ENCODE measurements around the gene NTPCR. TPM values are rescaled to one million over a fixed set of nuclear protein-coding genes. Genes with fewer than 3 reads are reported as not detected.

Gene NTPCR
- total RNA-seq, 2 experiments from 2014 or later, result 30.4 to 35.0 TPM

DNA sequence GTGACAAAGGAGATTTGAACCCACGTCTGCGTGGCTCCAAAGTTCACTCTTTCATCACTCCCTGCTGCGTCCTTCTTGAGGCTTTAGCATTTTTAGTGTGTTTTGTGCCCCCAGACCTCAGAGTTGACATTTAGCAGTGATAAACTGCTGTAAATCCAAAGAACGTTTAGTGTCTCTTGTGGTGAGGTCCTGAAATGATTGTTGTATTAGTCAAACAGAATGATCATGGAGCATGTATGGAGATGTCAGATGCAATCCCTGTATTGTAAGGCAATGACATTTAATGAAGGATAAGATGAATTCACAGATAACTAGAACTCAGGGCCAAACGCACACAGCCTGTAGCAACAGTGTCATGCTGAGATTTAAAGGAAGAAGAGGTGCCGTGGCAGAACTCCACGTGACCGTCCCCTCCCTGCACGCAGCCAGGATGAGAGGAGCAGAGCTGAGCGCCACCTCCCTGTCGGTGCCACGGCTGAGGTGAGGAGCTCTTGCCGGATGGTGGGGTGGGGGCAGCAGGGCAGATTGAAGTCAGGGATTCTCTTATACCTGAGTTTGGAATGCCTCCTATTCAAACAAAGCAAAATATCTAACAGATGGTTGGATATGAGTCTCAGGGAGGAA lies 30.1 kb downstream of the NTPCR start:
- ChIA-PET CTCF (no interaction called here), POLR2A (no interaction called here)
- Mint-ChIP-seq H3K4me3 (no peak overlapping the region), H3K27me3 (no peaks in the 10 kb centered on the region), H3K36me3 (ENCODE audit: low read depth) (peaks cover 24% of the 10 kb centered on the region), H3K9me3 (no peaks in the 10 kb centered on the region), H3K4me1 (ENCODE audit: low read depth) (peaks cover 13% of the 10 kb centered on the region), H3K27ac (peak overlapping the region; percentile 1)
- TF ChIP-seq, protein P1, sequence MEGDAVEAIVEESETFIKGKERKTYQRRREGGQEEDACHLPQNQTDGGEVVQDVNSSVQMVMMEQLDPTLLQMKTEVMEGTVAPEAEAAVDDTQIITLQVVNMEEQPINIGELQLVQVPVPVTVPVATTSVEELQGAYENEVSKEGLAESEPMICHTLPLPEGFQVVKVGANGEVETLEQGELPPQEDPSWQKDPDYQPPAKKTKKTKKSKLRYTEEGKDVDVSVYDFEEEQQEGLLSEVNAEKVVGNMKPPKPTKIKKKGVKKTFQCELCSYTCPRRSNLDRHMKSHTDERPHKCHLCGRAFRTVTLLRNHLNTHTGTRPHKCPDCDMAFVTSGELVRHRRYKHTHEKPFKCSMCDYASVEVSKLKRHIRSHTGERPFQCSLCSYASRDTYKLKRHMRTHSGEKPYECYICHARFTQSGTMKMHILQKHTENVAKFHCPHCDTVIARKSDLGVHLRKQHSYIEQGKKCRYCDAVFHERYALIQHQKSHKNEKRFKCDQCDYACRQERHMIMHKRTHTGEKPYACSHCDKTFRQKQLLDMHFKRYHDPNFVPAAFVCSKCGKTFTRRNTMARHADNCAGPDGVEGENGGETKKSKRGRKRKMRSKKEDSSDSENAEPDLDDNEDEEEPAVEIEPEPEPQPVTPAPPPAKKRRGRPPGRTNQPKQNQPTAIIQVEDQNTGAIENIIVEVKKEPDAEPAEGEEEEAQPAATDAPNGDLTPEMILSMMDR (IDR thresholded peaks at IDR 0.05), result no peak
- intact Hi-C loops (cut with micrococcal nuclease), result no loop called here
- DNase-seq, result no peak
- no peak for ATAC-seq

DNA sequence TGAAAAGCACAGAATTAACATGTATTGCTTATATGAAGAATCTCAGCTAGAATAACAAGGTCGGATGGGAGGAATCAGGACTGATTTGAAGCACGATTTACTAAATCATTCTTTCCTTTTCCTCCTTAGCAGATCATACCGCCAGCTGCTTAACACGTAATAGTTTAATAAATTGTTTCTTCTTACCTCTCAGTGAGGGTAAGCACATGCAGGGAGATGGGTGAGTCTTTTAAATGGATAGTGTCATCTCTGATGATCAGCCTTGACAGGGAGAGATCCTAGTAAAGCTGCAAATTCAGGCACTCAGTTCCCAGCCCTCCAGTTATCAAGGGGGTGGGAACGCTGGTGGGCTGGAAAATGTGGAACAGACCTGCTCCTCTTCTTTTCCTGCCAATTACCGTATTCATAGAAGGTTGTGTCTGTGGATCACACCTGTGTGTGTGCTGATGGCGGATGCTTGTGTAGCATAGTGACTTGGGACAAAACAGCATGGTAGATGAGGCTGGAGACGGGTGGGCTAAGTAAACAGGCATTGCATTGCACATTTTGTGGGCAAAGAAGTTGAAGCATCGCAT lies 30.7 kb downstream of the NTPCR start:
- peaks cover 24% of the 10 kb centered on the region for H3K36me3 Mint-ChIP-seq (ENCODE audit: low read depth)
- no peak overlapping the region for H3K27ac Mint-ChIP-seq
- no peaks in the 10 kb centered on the region for H3K27me3 Mint-ChIP-seq
- no peak for ATAC-seq
- no peak for DNase-seq
- CTCF ChIA-PET, result no interaction called here
- H3K9me3 Mint-ChIP-seq, result no peaks in the 10 kb centered on the region
- H3K4me1 Mint-ChIP-seq (ENCODE audit: low read depth), result peaks cover 13% of the 10 kb centered on the region
- intact Hi-C loops (cut with micrococcal nuclease), result no loop called here
- H3K4me3 Mint-ChIP-seq, result no peak overlapping the region
- TF ChIP-seq, protein P1 (IDR thresholded peaks at IDR 0.05), result no peak
- POLR2A ChIA-PET, result no interaction called here

DNA sequence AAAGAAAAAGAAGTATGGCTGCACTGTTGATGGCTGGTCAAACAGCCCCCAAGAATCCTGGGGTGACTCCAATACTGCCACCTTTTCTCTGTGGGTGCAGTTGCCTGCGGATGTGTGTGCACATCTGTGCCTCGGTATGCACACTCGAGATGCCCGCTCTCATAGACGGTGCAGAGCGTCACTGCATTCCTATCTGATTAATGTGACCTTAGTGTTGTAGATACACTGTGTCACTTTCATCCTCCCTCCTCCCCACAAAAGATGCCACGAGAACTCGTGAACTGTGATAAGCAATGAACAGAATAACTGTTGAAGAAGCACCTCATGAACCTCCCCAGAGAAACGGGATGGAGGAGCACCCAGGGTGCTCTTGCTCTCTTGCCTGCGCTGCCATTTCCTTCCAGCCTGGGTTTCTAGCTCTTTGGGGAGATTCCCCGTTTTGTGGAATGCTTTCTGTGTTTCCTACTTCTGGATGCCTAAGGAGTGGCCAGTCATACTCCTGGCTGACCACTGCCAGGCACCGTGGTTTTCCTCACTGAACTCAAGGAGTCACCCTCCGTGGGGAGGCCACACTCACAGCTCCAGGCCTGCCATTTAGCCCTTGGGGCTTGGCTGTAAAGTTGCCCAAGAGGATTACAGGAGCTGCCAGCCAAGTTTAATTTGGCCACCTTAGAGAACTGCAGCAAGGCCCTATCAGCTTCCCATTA lies 32.0 kb downstream of the NTPCR start:
- H3K4me3 Mint-ChIP-seq, result no peak overlapping the region
- peaks cover 19% of the 10 kb centered on the region for H3K36me3 Mint-ChIP-seq (ENCODE audit: low read depth)
- ChIA-PET POLR2A (interaction anchor here (1.2 kb wide), 1 partner anchor 18 kb away, joined by 3 read pairs; no protein-coding TSS in a partner anchor), CTCF (no interaction called here)
- no peak overlapping the region for H3K27ac Mint-ChIP-seq
- no peaks in the 10 kb centered on the region for H3K27me3 Mint-ChIP-seq
- ATAC-seq (no peak), DNase-seq (no peak)
- no peaks in the 10 kb centered on the region for H3K9me3 Mint-ChIP-seq
- TF ChIP-seq, protein P1 (IDR thresholded peaks at IDR 0.05), result no peak
- intact Hi-C loops (cut with micrococcal nuclease), result no loop called here
- H3K4me1 Mint-ChIP-seq (ENCODE audit: low read depth), result peaks cover 13% of the 10 kb centered on the region

DNA sequence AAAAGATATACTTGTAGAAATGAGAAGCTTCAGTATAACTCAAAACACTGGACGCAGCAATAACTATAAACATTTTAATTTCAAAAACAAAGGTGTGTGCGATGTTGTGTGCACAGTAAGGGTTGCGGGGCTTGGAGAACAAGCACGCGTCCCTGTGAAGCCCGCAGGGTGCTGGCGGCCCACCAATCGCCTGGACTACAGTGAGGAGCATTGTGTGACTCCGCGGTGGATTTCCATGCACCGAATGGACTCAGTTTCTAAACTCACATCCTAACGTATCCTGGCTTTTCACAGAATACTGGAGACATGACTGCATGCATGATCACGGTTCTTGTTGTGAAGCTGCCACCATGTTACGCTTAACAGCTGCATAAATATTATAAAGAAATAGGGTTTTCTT lies 33.0 kb downstream of the NTPCR start:
- ChIA-PET POLR2A (no interaction called here), CTCF (no interaction called here)
- TF ChIP-seq, protein P1 (IDR thresholded peaks at IDR 0.05), result no peak
- H3K27me3 Mint-ChIP-seq, result no peaks in the 10 kb centered on the region
- no peak for DNase-seq
- intact Hi-C loops (cut with micrococcal nuclease), result no loop called here
- H3K4me3 Mint-ChIP-seq, result no peak overlapping the region
- peaks cover 4% of the 10 kb centered on the region for H3K4me1 Mint-ChIP-seq (ENCODE audit: low read depth)
- ATAC-seq, result no peak
- H3K36me3 Mint-ChIP-seq (ENCODE audit: low read depth), result peaks cover 12% of the 10 kb centered on the region
- no peak overlapping the region for H3K27ac Mint-ChIP-seq
- H3K9me3 Mint-ChIP-seq, result no peaks in the 10 kb centered on the region
